Measurements from ENCODE around the gene BRD8.

DNA sequence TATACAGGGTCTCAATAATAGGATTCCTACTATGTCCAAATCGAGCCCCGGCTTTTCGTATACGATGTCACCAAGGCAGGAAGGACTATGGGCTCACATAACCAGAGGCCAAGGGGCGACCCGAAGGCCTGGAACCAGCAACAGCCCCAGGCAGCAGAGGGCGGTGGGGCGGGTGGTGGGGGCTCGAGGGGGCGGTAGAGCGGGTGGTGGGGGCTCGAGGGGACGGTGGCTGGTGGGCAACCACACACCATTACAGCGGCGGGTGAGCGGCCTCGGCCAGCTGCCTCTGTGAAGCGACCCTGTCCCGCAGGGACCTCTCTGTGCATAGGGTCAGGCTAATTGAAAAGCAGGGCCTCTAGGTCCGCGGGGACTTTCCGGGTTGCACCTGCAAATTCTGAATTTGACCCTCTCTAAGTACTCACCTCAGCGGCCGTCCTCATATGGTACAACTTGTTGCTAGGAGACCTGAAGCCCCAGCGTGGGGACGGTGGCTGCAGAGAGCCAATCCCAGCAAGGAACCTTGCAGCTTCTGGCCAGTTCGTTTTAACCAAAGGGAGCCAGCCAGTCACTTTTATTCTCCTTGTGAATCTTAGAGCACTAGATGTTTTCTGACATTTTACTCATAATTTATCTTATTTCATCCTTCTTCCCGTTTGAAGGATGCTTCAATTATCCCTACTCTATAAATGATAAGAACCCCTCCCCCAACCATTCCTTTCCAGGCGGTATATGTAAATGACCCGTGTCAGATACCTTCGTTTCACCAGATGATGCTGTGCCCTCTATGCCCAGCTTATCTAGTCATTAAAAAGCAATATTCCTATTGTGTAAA, 39.3 kb downstream of the BRD8 start, which contains the start of gene NME5:
- TF ChIP-seq, protein P1, sequence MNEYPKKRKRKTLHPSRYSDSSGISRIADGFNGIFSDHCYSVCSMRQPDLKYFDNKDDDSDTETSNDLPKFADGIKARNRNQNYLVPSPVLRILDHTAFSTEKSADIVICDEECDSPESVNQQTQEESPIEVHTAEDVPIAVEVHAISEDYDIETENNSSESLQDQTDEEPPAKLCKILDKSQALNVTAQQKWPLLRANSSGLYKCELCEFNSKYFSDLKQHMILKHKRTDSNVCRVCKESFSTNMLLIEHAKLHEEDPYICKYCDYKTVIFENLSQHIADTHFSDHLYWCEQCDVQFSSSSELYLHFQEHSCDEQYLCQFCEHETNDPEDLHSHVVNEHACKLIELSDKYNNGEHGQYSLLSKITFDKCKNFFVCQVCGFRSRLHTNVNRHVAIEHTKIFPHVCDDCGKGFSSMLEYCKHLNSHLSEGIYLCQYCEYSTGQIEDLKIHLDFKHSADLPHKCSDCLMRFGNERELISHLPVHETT (CRISPR knock-in tag; conservative IDR thresholded peaks at IDR 0.05 in 1 of 2, IDR thresholded peaks at IDR 0.05 in 1 of 2): no peak
- TF ChIP-seq, protein P2, sequence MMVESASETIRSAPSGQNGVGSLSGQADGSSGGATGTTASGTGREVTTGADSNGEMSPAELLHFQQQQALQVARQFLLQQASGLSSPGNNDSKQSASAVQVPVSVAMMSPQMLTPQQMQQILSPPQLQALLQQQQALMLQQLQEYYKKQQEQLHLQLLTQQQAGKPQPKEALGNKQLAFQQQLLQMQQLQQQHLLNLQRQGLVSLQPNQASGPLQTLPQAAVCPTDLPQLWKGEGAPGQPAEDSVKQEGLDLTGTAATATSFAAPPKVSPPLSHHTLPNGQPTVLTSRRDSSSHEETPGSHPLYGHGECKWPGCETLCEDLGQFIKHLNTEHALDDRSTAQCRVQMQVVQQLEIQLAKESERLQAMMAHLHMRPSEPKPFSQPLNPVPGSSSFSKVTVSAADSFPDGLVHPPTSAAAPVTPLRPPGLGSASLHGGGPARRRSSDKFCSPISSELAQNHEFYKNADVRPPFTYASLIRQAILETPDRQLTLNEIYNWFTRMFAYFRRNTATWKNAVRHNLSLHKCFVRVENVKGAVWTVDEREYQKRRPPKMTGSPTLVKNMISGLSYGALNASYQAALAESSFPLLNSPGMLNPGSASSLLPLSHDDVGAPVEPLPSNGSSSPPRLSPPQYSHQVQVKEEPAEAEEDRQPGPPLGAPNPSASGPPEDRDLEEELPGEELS (CRISPR knock-in tag; IDR thresholded peaks at IDR 0.05; ENCODE audit: borderline replicate concordance): no peak
- TF ChIP-seq POLR2AphosphoS5 (IDR thresholded peaks at IDR 0.05; ENCODE audit: control insufficient read depth, insufficient read depth, low read depth, low read length) (no peak), TCF7 (IDR thresholded peaks at IDR 0.05; ENCODE audit: borderline replicate concordance) (no peak), ZNF589 (CRISPR knock-in tag; IDR thresholded peaks at IDR 0.05; ENCODE audit: low read depth) (no peak), AFF4 (CRISPR knock-in tag; IDR thresholded peaks at IDR 0.05) (no peak), STAT5B (CRISPR knock-in tag; IDR thresholded peaks at IDR 0.05) (no peak), MTA3 (IDR thresholded peaks at IDR 0.05; ENCODE audit: borderline replicate concordance) (no peak), TAF1 (IDR thresholded peaks at IDR 0.05; ENCODE audit: control insufficient read depth, extremely low read depth, insufficient read depth, low read length, severe bottlenecking) (no peak), CTCF (IDR thresholded peaks at IDR 0.05 in 2 of 3, conservative IDR thresholded peaks at IDR 0.05 in 1 of 3; ENCODE audit: insufficient read depth in 2 of 3, low read depth in 1 of 3, low read length in 3 of 3) (no peak)

Data from K562 (cell line).